Measurements from ENCODE around the gene APOBEC3C.
"Not testable (repeated sequence)": the region's sequence is repeated elsewhere in the genome, so short reads cannot be mapped to it uniquely, and the experiment has no call there.

APOBEC3C gene

GRCh38 chr22:39061290-39061689 lies 47.2 kb downstream of the APOBEC3C start:
- not testable (repeated sequence) for H3K27me3 ChIP-seq (replicated peaks; ENCODE audit: control insufficient read depth, insufficient read depth, low read length, poor library complexity, severe bottlenecking); H3K27ac ChIP-seq (ENCODE audit: insufficient read depth, low read length, poor library complexity, severe bottlenecking); H3K36me3 ChIP-seq (ENCODE audit: control insufficient read depth, insufficient read depth, low read length); H3K4me1 ChIP-seq (ENCODE audit: control insufficient read depth, insufficient read depth, low read length, poor library complexity, severe bottlenecking); H3K9me3 ChIP-seq (ENCODE audit: control insufficient read depth, low read length); H3K4me3 ChIP-seq (ENCODE audit: insufficient read depth, low read depth, low read length, poor library complexity, severe bottlenecking); DNase-seq

- not testable (repeated sequence) for H3K27ac ChIP-seq (ENCODE audit: insufficient read depth, low read length, poor library complexity, severe bottlenecking); DNase-seq
These were observed 47.9 kb downstream of the APOBEC3C start for GRCh38 chr22:39061951-39062350.

GRCh38 chr22:39063904-39064303 lies 49.8 kb downstream of the APOBEC3C start:
- H3K9me3 ChIP-seq (ENCODE audit: control insufficient read depth, low read length); H3K36me3 ChIP-seq (ENCODE audit: control insufficient read depth, insufficient read depth, low read length); H3K4me1 ChIP-seq (ENCODE audit: control insufficient read depth, insufficient read depth, low read length, poor library complexity, severe bottlenecking); DNase-seq; H3K27me3 ChIP-seq (replicated peaks; ENCODE audit: control insufficient read depth, insufficient read depth, low read length, poor library complexity, severe bottlenecking); H3K27ac ChIP-seq (ENCODE audit: insufficient read depth, low read length, poor library complexity, severe bottlenecking); H3K4me3 ChIP-seq (ENCODE audit: insufficient read depth, low read depth, low read length, poor library complexity, severe bottlenecking): not testable (repeated sequence)

More at GRCh38 chr22:39061951-39062350, 47.9 kb downstream of the APOBEC3C start:
- H3K36me3 ChIP-seq (ENCODE audit: control insufficient read depth, insufficient read depth, low read length); H3K4me1 ChIP-seq (ENCODE audit: control insufficient read depth, insufficient read depth, low read length, poor library complexity, severe bottlenecking); H3K9me3 ChIP-seq (ENCODE audit: control insufficient read depth, low read length); H3K4me3 ChIP-seq (ENCODE audit: insufficient read depth, low read depth, low read length, poor library complexity, severe bottlenecking); H3K27me3 ChIP-seq (replicated peaks; ENCODE audit: control insufficient read depth, insufficient read depth, low read length, poor library complexity, severe bottlenecking): not testable (repeated sequence)

GRCh38 chr22:39066442-39067276 lies 52.6 kb downstream of the APOBEC3C start:
- not testable (repeated sequence) for H3K4me3 ChIP-seq (ENCODE audit: insufficient read depth, low read depth, low read length, poor library complexity, severe bottlenecking); H3K27ac ChIP-seq (ENCODE audit: insufficient read depth, low read length, poor library complexity, severe bottlenecking); H3K9me3 ChIP-seq (ENCODE audit: control insufficient read depth, low read length); H3K27me3 ChIP-seq (replicated peaks; ENCODE audit: control insufficient read depth, insufficient read depth, low read length, poor library complexity, severe bottlenecking); DNase-seq; H3K4me1 ChIP-seq (ENCODE audit: control insufficient read depth, insufficient read depth, low read length, poor library complexity, severe bottlenecking); H3K36me3 ChIP-seq (ENCODE audit: control insufficient read depth, insufficient read depth, low read length)

GRCh38 chr22:39068033-39068785 lies 54.2 kb downstream of the APOBEC3C start:
- Histone ChIP-seq H3K36me3 (ENCODE audit: control insufficient read depth, insufficient read depth, low read length) (no peaks in the 10 kb centered on the region), H3K27me3 (replicated peaks; ENCODE audit: control insufficient read depth, insufficient read depth, low read length, poor library complexity, severe bottlenecking) (no peaks in the 10 kb centered on the region), H3K4me1 (ENCODE audit: control insufficient read depth, insufficient read depth, low read length, poor library complexity, severe bottlenecking) (no peaks in the 10 kb centered on the region), H3K4me3 (ENCODE audit: insufficient read depth, low read depth, low read length, poor library complexity, severe bottlenecking) (no peak overlapping the region), H3K27ac (ENCODE audit: insufficient read depth, low read length, poor library complexity, severe bottlenecking) (no peak overlapping the region), H3K9me3 (ENCODE audit: control insufficient read depth, low read length) (no peaks in the 10 kb centered on the region)
- no peak for DNase-seq
